Mesenchymal stem cell (in vitro differentiated cells and primary cell): ENCODE measurements around the gene MAML1.

ENCODE experiments used
- DNase-seq: peaks from one replicate; pipeline ENCODE4 v3.0.0-alpha.2; 2013
- H2AFZ ChIP-seq: one replicate; pipeline ENCODE4 v1.6.1; 2013; ENCODE audit warnings: low read depth, mild to moderate bottlenecking, control low read depth, inconsistent platforms, low read length, moderate library complexity
- H2AK5ac ChIP-seq: 2 replicates; pipeline ENCODE4 v1.6.1; 2013; ENCODE audit warnings: low read length, moderate library complexity, mild to moderate bottlenecking, inconsistent platforms; ENCODE audit not compliant: severe bottlenecking
- H2BK120ac ChIP-seq: one replicate; pipeline ENCODE4 v1.6.1; 2013; ENCODE audit warnings: low read depth, mild to moderate bottlenecking, inconsistent platforms, low read length, moderate library complexity
- H2BK12ac ChIP-seq, 2 experiments: one replicate each; pipeline ENCODE4 v1.6.1; 2013; ENCODE audit warnings: inconsistent platforms in 2 of 2, low read length in 2 of 2, mild to moderate bottlenecking in 2 of 2, moderate library complexity in 2 of 2, control low read depth in 1 of 2
- H2BK15ac ChIP-seq: one replicate; pipeline ENCODE4 v1.6.1; 2013; ENCODE audit warnings: mild to moderate bottlenecking, low read depth, inconsistent platforms; ENCODE audit not compliant: poor library complexity, severe bottlenecking
- H2BK5ac ChIP-seq: 2 replicates; pipeline ENCODE4 v1.6.1; 2013; ENCODE audit warnings: low read depth, mild to moderate bottlenecking, low read length, control low read depth, inconsistent platforms; ENCODE audit not compliant: poor library complexity, severe bottlenecking
- H3K14ac ChIP-seq, 2 experiments: one replicate each; pipeline ENCODE4 v1.6.1; 2013; ENCODE audit warnings: inconsistent platforms in 2 of 2, low read length in 2 of 2, control low read depth in 1 of 2, mild to moderate bottlenecking in 1 of 2, moderate library complexity in 1 of 2
- H3K18ac ChIP-seq, 2 experiments: one replicate each; pipeline ENCODE4 v1.6.1; 2013; ENCODE audit warnings: inconsistent platforms in 2 of 2, low read length in 2 of 2, control low read depth in 1 of 2, low read depth in 1 of 2, mild to moderate bottlenecking in 1 of 2
- H3K23ac ChIP-seq, 2 experiments: one replicate each; pipeline ENCODE4 v1.6.1; 2013; ENCODE audit warnings: inconsistent platforms in 2 of 2, low read length in 2 of 2, mild to moderate bottlenecking in 2 of 2, moderate library complexity in 2 of 2, control low read depth in 1 of 2
- H3K27ac ChIP-seq: 2 replicates; pipeline ENCODE4 v1.5.1; 2013; ENCODE audit warnings: mild to moderate bottlenecking, moderate library complexity, low read length, control low read depth, inconsistent platforms; ENCODE audit not compliant: poor library complexity, severe bottlenecking
- H3K27me3 ChIP-seq, 2 experiments: 2 replicates each; pipeline versions ENCODE4 v1.6.1 to v1.7.0; 2013; ENCODE audit warnings: low read length in 2 of 2, mild to moderate bottlenecking in 2 of 2, moderate library complexity in 2 of 2, control low read depth in 1 of 2, inconsistent platforms in 1 of 2; ENCODE audit not compliant: control insufficient read depth in 1 of 2, insufficient read depth in 1 of 2
- H3K36me3 ChIP-seq, 2 experiments: 2 replicates each; pipeline versions ENCODE4 v1.6.1 to v1.7.0; 2013; ENCODE audit warnings: low read length in 2 of 2, control low read depth in 1 of 2, inconsistent platforms in 1 of 2, low read depth in 1 of 2, mild to moderate bottlenecking in 1 of 2; ENCODE audit not compliant: insufficient read depth in 2 of 2, control insufficient read depth in 1 of 2
- H3K4ac ChIP-seq, 2 experiments: one replicate each; pipeline ENCODE4 v1.6.1; 2013; ENCODE audit warnings: inconsistent platforms in 2 of 2, low read length in 2 of 2, mild to moderate bottlenecking in 2 of 2, moderate library complexity in 2 of 2, control low read depth in 1 of 2, low read depth in 1 of 2
- H3K4me1 ChIP-seq: 2 replicates; pipeline ENCODE4 v1.6.1; 2013; ENCODE audit warnings: low read depth, low read length, control low read depth; ENCODE audit not compliant: control insufficient read depth, insufficient read depth
- H3K4me2 ChIP-seq: 2 replicates; pipeline ENCODE4 v1.6.1; 2013; ENCODE audit warnings: low read length, mild to moderate bottlenecking, inconsistent platforms; ENCODE audit not compliant: poor library complexity, severe bottlenecking
- H3K4me3 ChIP-seq, 2 experiments: 2 replicates each; pipeline versions ENCODE4 v1.5.1 to v1.7.0; 2013; ENCODE audit warnings: low read length in 2 of 2, mild to moderate bottlenecking in 2 of 2, control low read depth in 1 of 2, low read depth in 1 of 2; ENCODE audit not compliant: insufficient read depth in 1 of 2
- H3K79me1 ChIP-seq: replicated peaks from 2 replicates; pipeline ENCODE4 v1.6.1; 2013; ENCODE audit warnings: mild to moderate bottlenecking, control low read depth, low read length, inconsistent platforms; ENCODE audit not compliant: poor library complexity, severe bottlenecking
- H3K9ac ChIP-seq: 2 replicates; pipeline ENCODE4 v1.7.0; 2013; ENCODE audit warnings: mild to moderate bottlenecking, low read length, moderate library complexity
- H3K9me3 ChIP-seq: 2 replicates; pipeline ENCODE4 v1.7.0; 2013; ENCODE audit warnings: mild to moderate bottlenecking, low read length; ENCODE audit not compliant: control insufficient read depth
- H4K8ac ChIP-seq: one replicate; pipeline ENCODE4 v1.6.1; 2013; ENCODE audit warnings: inconsistent platforms, mild to moderate bottlenecking, low read length, moderate library complexity
- H4K91ac ChIP-seq: one replicate; pipeline ENCODE4 v1.6.1; 2013; ENCODE audit warnings: mild to moderate bottlenecking, low read length, inconsistent platforms
- WGBS: methylation state at CpG from one replicate; pipeline ENCODE4 v1.1.7; 2013; ENCODE audit warnings: mixed read lengths; 5-methylcytosine and 5-hydroxymethylcytosine counted together

Gene MAML1

DNA sequence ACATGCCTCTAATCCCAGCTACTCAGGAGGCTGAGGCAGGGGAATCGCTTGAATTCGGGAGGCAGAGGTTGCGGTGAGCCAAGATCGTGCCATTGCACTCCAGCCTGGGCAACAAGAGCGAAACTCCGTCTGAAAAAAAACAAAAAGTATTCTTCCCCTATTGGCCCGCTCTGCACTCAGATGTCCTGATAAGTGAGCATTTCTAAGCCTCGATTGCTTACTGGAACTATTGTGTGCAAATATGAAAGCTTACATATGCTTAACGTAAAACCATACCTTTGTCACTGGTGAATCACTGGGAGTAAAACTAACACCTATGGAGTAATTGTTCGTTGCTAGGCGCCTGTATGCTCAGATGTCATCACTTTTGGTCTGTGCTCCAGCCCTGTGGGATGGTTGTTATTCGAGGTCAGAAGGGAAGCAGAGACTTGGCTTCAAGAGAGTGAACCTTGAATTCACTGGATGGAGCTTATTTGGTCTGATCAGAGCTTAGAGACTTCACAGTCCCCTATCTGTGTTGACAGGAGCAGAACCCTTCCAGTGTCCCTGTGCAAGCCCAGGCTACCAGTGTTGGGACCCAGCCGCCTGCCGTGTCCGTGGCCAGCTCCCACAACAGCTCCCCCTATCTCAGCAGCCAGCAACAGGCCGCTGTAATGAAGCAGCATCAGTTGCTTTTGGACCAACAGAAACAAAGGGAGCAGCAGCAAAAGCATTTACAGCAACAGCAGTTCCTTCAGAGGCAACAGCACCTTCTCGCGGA lies 35.9 kb downstream of the MAML1 start:
- peaks cover 29% of the 10 kb centered on the region for H3K4me1 ChIP-seq
- no peak overlapping the region for H2BK12ac ChIP-seq
- no peak overlapping the region for H2AK5ac ChIP-seq
- H4K91ac ChIP-seq, result no peak overlapping the region
- H2BK120ac ChIP-seq, result no peak overlapping the region
- H3K27me3 ChIP-seq, result no peaks in the 10 kb centered on the region
- no peak overlapping the region for H2AFZ ChIP-seq
- peaks cover 14% of the 10 kb centered on the region for H3K79me1 ChIP-seq
- H3K36me3 ChIP-seq, result peaks cover 45 to 68% of the 10 kb centered on the region in 2 experiments
- H3K4me3 ChIP-seq, result no peak overlapping the region
- no peak overlapping the region for H3K23ac ChIP-seq
- H2BK5ac ChIP-seq, result no peak overlapping the region
- no peak overlapping the region for H3K4ac ChIP-seq
- 94% methylated on average over 18 of the region's 18 CpGs for WGBS
- no peak overlapping the region for H4K8ac ChIP-seq
- no peak for DNase-seq
- H3K18ac ChIP-seq, result no peak overlapping the region
- H3K14ac ChIP-seq, result no peak overlapping the region
- H3K27ac ChIP-seq, result no peak overlapping the region
- no peak overlapping the region for H3K4me2 ChIP-seq
- no peaks in the 10 kb centered on the region for H3K9me3 ChIP-seq
- H2BK15ac ChIP-seq, result no peak overlapping the region
- H3K9ac ChIP-seq, result no peak overlapping the region

DNA sequence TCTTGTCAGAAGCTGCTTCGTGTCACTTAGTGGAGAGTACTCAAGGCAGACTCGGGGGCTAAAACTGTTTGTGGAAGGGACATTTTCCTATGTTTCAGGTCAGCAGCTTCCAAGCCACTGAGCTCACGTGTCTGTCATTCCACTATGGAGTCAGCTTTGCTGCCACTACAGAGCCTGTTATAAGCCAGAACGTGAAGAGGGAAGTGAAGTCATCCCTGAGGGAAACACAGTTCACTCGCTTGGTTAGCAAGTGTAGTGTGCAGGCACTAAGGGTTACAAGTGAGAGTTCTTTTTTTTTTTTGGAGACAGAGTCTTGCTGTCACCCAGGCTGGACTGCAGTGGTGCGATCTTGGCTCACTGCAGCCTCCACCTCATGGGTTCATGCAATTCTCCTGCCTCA lies 36.6 kb downstream of the MAML1 start:
- no peak overlapping the region for H3K4me3 ChIP-seq
- H3K27ac ChIP-seq, result no peak overlapping the region
- no peaks in the 10 kb centered on the region for H3K27me3 ChIP-seq
- H3K23ac ChIP-seq, result no peak overlapping the region
- peaks cover 20% of the 10 kb centered on the region for H3K79me1 ChIP-seq
- H2BK120ac ChIP-seq, result no peak overlapping the region
- no peak overlapping the region for H3K4me2 ChIP-seq
- H3K4me1 ChIP-seq, result peaks cover 24% of the 10 kb centered on the region
- H2BK5ac ChIP-seq, result no peak overlapping the region
- H3K4ac ChIP-seq, result no peak overlapping the region
- H2BK15ac ChIP-seq, result no peak overlapping the region
- H4K8ac ChIP-seq, result no peak overlapping the region
- H3K14ac ChIP-seq, result no peak overlapping the region
- no peak overlapping the region for H4K91ac ChIP-seq
- H2AK5ac ChIP-seq, result no peak overlapping the region
- H2AFZ ChIP-seq, result no peak overlapping the region
- WGBS, result 87% methylated on average over 5 of the region's 6 CpGs
- H3K18ac ChIP-seq, result no peak overlapping the region
- no peak for DNase-seq
- no peaks in the 10 kb centered on the region for H3K9me3 ChIP-seq
- no peak overlapping the region for H2BK12ac ChIP-seq
- peaks cover 53 to 76% of the 10 kb centered on the region in 2 experiments for H3K36me3 ChIP-seq
- no peak overlapping the region for H3K9ac ChIP-seq

DNA sequence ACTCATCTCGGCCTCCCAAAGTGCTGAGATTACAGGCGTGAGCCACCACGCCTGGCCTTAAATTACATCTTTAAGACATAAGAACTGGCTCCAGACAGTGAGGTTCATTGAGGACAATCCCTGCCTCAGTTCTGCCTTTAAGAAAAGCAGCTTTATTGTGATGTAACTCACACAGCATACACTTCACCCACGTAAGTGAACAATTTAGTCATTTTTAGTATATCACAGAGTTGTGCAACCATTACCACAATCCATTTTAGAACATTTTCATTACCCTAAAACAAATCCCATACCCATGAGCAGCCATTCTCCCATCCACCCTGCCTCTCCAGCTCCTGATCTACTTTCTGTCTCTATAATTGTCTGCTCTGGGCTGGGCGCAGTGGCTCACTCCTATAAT lies 37.2 kb downstream of the MAML1 start:
- Histone ChIP-seq H3K23ac (no peak overlapping the region), H4K91ac (no peak overlapping the region), H2BK12ac (no peak overlapping the region), H2AK5ac (no peak overlapping the region), H2BK5ac (no peak overlapping the region), H2BK15ac (no peak overlapping the region), H3K27ac (no peak overlapping the region), H3K4ac (no peak overlapping the region), H3K4me3 (no peak overlapping the region), H3K14ac (no peak overlapping the region), H3K27me3 (no peaks in the 10 kb centered on the region), H3K4me2 (no peak overlapping the region), H3K79me1 (peaks cover 25% of the 10 kb centered on the region), H3K18ac (no peak overlapping the region), H3K4me1 (peaks cover 24% of the 10 kb centered on the region), H2BK120ac (no peak overlapping the region), H3K36me3 (peaks cover 58 to 81% of the 10 kb centered on the region in 2 experiments), H4K8ac (no peak overlapping the region), H3K9me3 (no peaks in the 10 kb centered on the region), H2AFZ (no peak overlapping the region), H3K9ac (no peak overlapping the region)
- no peak for DNase-seq
- WGBS, result 91% methylated on average over 5 of the region's 5 CpGs

DNA sequence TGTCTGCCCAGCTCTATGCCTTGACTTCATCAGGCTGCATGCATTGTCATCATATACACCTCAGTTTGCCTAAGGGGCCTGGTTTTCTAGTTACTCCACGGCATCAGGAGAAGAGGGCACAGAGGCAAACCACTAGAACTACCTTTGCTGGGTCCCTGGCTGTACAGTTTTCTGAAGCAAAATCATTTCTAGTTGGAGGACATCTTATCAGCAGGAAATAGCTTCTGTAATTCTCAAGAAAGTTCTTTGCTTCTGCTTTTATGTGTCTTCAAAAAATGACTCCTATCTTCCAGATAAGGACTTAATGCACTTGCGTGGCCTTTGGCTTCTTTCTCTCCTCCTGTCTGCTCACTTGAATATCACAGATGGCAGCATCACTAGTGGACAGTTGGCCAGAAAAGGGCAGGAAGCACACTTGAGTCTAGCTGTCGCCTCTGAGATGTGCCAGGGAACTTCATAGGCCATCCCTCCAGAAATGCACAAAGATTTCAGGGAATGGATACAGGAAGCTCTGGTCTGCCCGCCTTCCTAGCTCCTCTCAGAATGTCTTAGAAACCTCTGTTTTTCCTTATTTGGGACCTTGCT lies 38.8 kb downstream of the MAML1 start:
- no peak overlapping the region for H2BK5ac ChIP-seq
- H3K79me1 ChIP-seq, result peaks cover 37% of the 10 kb centered on the region
- no peak overlapping the region for H2AFZ ChIP-seq
- H3K36me3 ChIP-seq, result peaks cover 66 to 89% of the 10 kb centered on the region in 2 experiments
- no peak overlapping the region for H3K18ac ChIP-seq
- no peak overlapping the region for H2BK15ac ChIP-seq
- no peaks in the 10 kb centered on the region for H3K9me3 ChIP-seq
- H3K27ac ChIP-seq, result no peak overlapping the region
- no peak overlapping the region for H3K4ac ChIP-seq
- no peak overlapping the region for H3K4me2 ChIP-seq
- no peak overlapping the region for H2BK12ac ChIP-seq
- no peak overlapping the region for H2AK5ac ChIP-seq
- WGBS, result 96% methylated on average over 4 of the region's 4 CpGs
- no peaks in the 10 kb centered on the region for H3K27me3 ChIP-seq
- no peak for DNase-seq
- H3K4me3 ChIP-seq, result no peak overlapping the region
- no peak overlapping the region for H2BK120ac ChIP-seq
- H4K91ac ChIP-seq, result no peak overlapping the region
- no peak overlapping the region for H3K14ac ChIP-seq
- H3K9ac ChIP-seq, result no peak overlapping the region
- H3K4me1 ChIP-seq, result peaks cover 8% of the 10 kb centered on the region
- no peak overlapping the region for H3K23ac ChIP-seq
- no peak overlapping the region for H4K8ac ChIP-seq
